KMS-11 (cell line): ENCODE results near the gene PEA15.

Experiments
- H2AFZ ChIP-seq: fragments of 200-600 bp; sonication (generic); 2 replicates; pipeline ENCODE4 v1.6.1; 2016; ENCODE audit warnings: antibody characterized with exemption, mixed run types, low read depth
- H3K27ac ChIP-seq: fragments of 200-600 bp; sonication (generic); 2 replicates; pipeline ENCODE4 v1.6.1; 2016; ENCODE audit warnings: mild to moderate bottlenecking, mixed run types
- H3K27me3 ChIP-seq: fragments of 200-600 bp; sonication (generic); 2 replicates; pipeline ENCODE4 v1.6.1; 2017; ENCODE audit warnings: mild to moderate bottlenecking, low read depth, mixed run types, moderate library complexity; ENCODE audit not compliant: insufficient read depth
- H3K36me3 ChIP-seq: fragments of 200-600 bp; sonication (generic); 2 replicates; pipeline ENCODE4 v1.6.1; 2017; ENCODE audit warnings: mild to moderate bottlenecking, mixed run types; ENCODE audit not compliant: insufficient read depth
- H3K4me1 ChIP-seq: fragments of 200-600 bp; sonication (generic); 2 replicates; pipeline ENCODE4 v1.6.1; 2016; ENCODE audit warnings: mild to moderate bottlenecking, low read depth, mixed run types; ENCODE audit not compliant: poor library complexity, severe bottlenecking
- H3K4me2 ChIP-seq: fragments of 200-600 bp; sonication (generic); 2 replicates; pipeline ENCODE4 v1.7.0; 2016; ENCODE audit warnings: mild to moderate bottlenecking, mixed run types
- H3K4me3 ChIP-seq: fragments of 200-600 bp; sonication (generic); IDR thresholded peaks from 2 replicates; pipeline ENCODE4 v1.6.1; 2017; ENCODE audit warnings: low read depth, low read length, mixed read lengths; ENCODE audit not compliant: insufficient read depth
- H3K79me2 ChIP-seq: fragments of 200-600 bp; sonication (generic); 2 replicates; pipeline ENCODE4 v1.6.1; 2016; ENCODE audit warnings: low read depth, mixed run types; ENCODE audit not compliant: insufficient read depth
- H3K9ac ChIP-seq: fragments of 200-600 bp; sonication (generic); 2 replicates; pipeline ENCODE4 v1.6.1; 2016; ENCODE audit warnings: mild to moderate bottlenecking, mixed run types
- H4K20me1 ChIP-seq: fragments of 200-600 bp; sonication (generic); 2 replicates; pipeline ENCODE4 v1.6.1; 2016; ENCODE audit warnings: mild to moderate bottlenecking, mixed run types; ENCODE audit not compliant: insufficient read depth
- TF ChIP-seq, protein P1 (sequence below): fragments of 200-600 bp; sonication (generic); conservative IDR thresholded peaks from 2 replicates; pipeline ENCODE4 v1.6.1; 2017; ENCODE audit warnings: low read depth, mild to moderate bottlenecking, antibody characterized with exemption, low read length, moderate library complexity, mixed read lengths

Gene PEA15

DNA sequence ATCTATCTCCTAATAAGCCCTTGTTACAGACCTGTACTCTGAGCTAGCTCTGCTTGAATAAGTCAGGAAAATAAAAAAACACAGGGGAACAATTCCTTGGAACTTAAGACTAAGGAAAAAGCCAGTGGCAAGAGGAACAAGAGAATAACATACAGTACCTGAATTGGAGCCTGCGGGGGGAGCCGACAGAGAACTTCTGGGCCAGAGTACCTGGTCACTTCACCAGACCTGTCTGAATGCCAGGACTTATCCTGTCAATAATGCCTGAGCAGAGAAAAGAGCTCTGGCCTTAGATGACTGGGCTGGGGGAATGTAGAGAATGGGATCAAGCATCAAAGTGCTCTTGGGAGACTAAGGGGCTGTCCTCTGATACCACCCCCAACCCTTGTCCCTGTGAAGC lies 15.1 kb downstream of the PEA15 start:
- Histone ChIP-seq H3K79me2 (no peaks in the 10 kb centered on the region), H3K27me3 (no peaks in the 10 kb centered on the region), H3K4me1 (peaks cover 7% of the 10 kb centered on the region), H3K9ac (no peak overlapping the region), H3K4me3 (no peak overlapping the region), H2AFZ (no peak overlapping the region), H3K36me3 (peaks cover 21% of the 10 kb centered on the region; the same call in 1 of the 2 replicates), H4K20me1 (no peaks in the 10 kb centered on the region), H3K4me2 (no peak overlapping the region), H3K27ac (no peak overlapping the region)
- TF ChIP-seq, protein P1, sequence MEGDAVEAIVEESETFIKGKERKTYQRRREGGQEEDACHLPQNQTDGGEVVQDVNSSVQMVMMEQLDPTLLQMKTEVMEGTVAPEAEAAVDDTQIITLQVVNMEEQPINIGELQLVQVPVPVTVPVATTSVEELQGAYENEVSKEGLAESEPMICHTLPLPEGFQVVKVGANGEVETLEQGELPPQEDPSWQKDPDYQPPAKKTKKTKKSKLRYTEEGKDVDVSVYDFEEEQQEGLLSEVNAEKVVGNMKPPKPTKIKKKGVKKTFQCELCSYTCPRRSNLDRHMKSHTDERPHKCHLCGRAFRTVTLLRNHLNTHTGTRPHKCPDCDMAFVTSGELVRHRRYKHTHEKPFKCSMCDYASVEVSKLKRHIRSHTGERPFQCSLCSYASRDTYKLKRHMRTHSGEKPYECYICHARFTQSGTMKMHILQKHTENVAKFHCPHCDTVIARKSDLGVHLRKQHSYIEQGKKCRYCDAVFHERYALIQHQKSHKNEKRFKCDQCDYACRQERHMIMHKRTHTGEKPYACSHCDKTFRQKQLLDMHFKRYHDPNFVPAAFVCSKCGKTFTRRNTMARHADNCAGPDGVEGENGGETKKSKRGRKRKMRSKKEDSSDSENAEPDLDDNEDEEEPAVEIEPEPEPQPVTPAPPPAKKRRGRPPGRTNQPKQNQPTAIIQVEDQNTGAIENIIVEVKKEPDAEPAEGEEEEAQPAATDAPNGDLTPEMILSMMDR = no peak

DNA sequence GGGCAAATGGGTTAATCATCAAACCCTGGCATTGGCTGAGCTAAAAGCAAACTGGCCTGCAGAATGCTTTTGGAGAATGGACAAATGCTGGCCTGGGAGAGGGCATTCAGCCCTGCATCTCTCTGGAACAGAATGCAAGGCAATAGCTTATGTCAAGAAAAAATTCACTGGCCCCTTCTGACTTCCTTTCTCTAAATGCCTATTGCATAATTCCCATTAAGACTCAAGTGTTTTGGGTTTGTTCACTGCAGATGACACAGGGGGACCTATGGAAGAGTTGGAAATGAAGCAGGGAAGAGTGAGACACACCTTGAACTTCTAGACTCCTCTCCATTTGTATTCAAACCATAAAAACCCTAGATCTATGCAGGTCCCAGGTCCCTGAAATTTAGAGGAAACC lies 15.9 kb downstream of the PEA15 start:
- Histone ChIP-seq H3K27ac (no peak overlapping the region), H2AFZ (no peak overlapping the region), H4K20me1 (no peaks in the 10 kb centered on the region), H3K36me3 (peaks cover 21% of the 10 kb centered on the region; the same call in 1 of the 2 replicates), H3K27me3 (no peaks in the 10 kb centered on the region), H3K9ac (no peak overlapping the region), H3K4me1 (peaks cover 7% of the 10 kb centered on the region), H3K79me2 (no peaks in the 10 kb centered on the region), H3K4me3 (no peak overlapping the region), H3K4me2 (no peak overlapping the region)
- TF ChIP-seq, protein P1 = no peak

DNA sequence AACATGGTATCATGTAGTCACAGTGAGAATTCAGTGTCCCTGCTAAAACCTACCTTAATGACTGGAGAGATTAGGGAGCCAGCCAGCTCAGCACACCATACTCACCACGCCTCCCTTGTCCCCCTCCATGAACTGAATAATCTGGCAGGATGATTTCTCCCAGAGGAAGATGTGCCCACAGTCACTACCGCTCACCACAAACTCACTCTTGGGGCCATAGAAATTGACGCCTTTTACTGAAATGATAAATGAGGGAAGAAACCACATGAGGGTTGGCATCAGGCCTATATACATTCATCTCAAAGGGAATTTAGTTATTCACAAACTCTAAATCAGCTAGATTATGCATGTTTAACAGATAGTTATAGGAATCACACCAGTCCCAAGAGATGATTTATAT lies 17.4 kb downstream of the PEA15 start:
- TF ChIP-seq, protein P1 = no peak
- H3K4me1 ChIP-seq = peaks cover 15% of the 10 kb centered on the region

DNA sequence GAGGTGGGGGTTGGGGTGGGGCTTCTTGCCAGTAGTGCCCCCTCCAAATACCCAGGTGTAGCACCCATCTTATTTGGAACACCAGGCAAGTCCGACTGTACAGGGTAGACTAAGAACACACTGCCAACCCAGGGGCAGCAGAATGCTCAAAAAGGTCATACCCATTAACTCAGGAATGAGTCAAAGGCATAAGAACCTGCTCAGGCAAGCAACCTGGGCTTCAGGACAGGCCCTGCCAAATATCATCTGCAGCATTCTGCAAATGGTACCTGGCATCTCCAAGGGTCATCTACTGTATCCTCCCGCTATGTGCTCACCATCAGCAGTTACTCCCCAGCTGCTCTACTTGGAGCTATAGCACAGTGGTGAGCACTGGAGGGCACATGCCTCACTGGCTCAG lies 19.4 kb downstream of the PEA15 start:
- H3K27ac ChIP-seq = no peak overlapping the region
- TF ChIP-seq, protein P1 = no peak
- H4K20me1 ChIP-seq = no peaks in the 10 kb centered on the region
- no peak overlapping the region for H3K4me3 ChIP-seq
- peaks cover 9% of the 10 kb centered on the region for H3K4me1 ChIP-seq
- no peak overlapping the region for H2AFZ ChIP-seq
- no peaks in the 10 kb centered on the region for H3K27me3 ChIP-seq
- peaks cover 16% of the 10 kb centered on the region; the same call in 1 of the 2 replicates for H3K36me3 ChIP-seq
- H3K9ac ChIP-seq = no peak overlapping the region
- H3K4me2 ChIP-seq = no peak overlapping the region
- H3K79me2 ChIP-seq = no peaks in the 10 kb centered on the region

More for the DNA sequence above, 17.4 kb downstream of the PEA15 start:
- Histone ChIP-seq H3K4me2 (no peak overlapping the region), H3K4me3 (no peak overlapping the region), H3K9ac (no peak overlapping the region), H4K20me1 (no peaks in the 10 kb centered on the region), H3K36me3 (peaks cover 25% of the 10 kb centered on the region; the same call in 1 of the 2 replicates), H3K27me3 (no peaks in the 10 kb centered on the region), H2AFZ (no peak overlapping the region), H3K27ac (no peak overlapping the region), H3K79me2 (no peaks in the 10 kb centered on the region)
